Breast epithelium (tissue), 3 donors: ENCODE data around the gene ROBO2.

Source experiments
- POLR2A ChIP-seq: fragments of 450-650 bp; IDR thresholded peaks from one replicate; pipeline ENCODE4 v1.6.1; 2016; ENCODE audit warnings: antibody characterized with exemption, mild to moderate bottlenecking, moderate library complexity
- POLR2AphosphoS5 ChIP-seq, 3 donors: sonication (generic); formaldehyde crosslinking; IDR thresholded peaks; one replicate each; pipeline ENCODE4 v1.6.1; 2017; ENCODE audit warnings: antibody characterized with exemption in 3 of 3
- TF ChIP-seq, protein P1 (sequence below), 3 donors: fragments of 450-650 bp; IDR thresholded peaks; one replicate each; pipeline ENCODE4 v1.5.1; 2016 to 2017; ENCODE audit warnings: antibody characterized with exemption in 3 of 3, mild to moderate bottlenecking in 3 of 3, moderate library complexity in 3 of 3

DNA sequence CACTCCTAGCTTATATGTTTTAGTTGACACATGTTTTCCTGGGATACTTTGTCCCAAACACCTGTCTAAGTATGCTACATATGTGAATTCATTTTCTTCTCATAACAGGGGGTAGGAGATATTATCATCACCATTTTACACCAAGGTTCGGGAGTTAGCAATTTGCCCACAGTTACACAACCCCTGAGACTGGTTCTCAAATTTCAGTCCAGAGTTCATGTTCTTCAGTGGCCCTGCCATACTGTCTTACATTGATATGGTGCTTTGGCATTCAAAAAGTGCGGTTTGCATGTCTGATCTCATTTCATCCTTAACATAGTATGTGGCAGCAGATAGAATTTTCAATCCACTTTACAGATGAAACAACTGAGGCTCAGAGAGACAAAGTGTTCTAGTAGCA is 38.4 kb downstream of the ROBO2 start:
- TF ChIP-seq, protein P1, sequence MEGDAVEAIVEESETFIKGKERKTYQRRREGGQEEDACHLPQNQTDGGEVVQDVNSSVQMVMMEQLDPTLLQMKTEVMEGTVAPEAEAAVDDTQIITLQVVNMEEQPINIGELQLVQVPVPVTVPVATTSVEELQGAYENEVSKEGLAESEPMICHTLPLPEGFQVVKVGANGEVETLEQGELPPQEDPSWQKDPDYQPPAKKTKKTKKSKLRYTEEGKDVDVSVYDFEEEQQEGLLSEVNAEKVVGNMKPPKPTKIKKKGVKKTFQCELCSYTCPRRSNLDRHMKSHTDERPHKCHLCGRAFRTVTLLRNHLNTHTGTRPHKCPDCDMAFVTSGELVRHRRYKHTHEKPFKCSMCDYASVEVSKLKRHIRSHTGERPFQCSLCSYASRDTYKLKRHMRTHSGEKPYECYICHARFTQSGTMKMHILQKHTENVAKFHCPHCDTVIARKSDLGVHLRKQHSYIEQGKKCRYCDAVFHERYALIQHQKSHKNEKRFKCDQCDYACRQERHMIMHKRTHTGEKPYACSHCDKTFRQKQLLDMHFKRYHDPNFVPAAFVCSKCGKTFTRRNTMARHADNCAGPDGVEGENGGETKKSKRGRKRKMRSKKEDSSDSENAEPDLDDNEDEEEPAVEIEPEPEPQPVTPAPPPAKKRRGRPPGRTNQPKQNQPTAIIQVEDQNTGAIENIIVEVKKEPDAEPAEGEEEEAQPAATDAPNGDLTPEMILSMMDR (IDR thresholded peaks at IDR 0.05), result no peak
- TF ChIP-seq POLR2A (no peak), POLR2AphosphoS5 (IDR thresholded peaks at IDR 0.05) (no peak)
